GM12878 (cell line): ENCODE data around the gene UBASH3A. TPM values are rescaled to one million over a fixed set of nuclear protein-coding genes. Genes with fewer than 3 reads are reported as not detected.

Source experiments
- ATAC-seq: fragments of 200-7000 bp; cut with Tn5 transposase; 3 replicates; pipeline ENCODE4 v1.9.1; 2020; ENCODE audit warnings: mild to moderate bottlenecking, moderate library complexity
- BruUV-seq: library from RNA; stranded (reverse); fragments of 400-500 nt; replicated peaks from 2 replicates; lab custom pipeline; 2021; lab: Mats Ljungman, UMichigan
- CTCF ChIA-PET: fragments of 300-600 bp; sonication (Branson Sonifier 250); formaldehyde crosslinking; extraction: SDS; loops from one replicate; lab custom pipeline; 2021; ENCODE audit warnings: inconsistent platforms; lab: Yijun Ruan, JAX
- POLR2A ChIA-PET: fragments of 350-600 bp; formaldehyde crosslinking; extraction: SDS; loops from one replicate; lab custom pipeline; 2021; ENCODE audit warnings: inconsistent platforms; lab: Charles Lee
- RAD21 ChIA-PET: fragments of 300-600 bp; sonication (Branson Sonifier 250); formaldehyde crosslinking; loops from one replicate; lab custom pipeline; 2023; ENCODE audit warnings: antibody characterized with exemption; ENCODE audit not compliant: unreplicated experiment; lab: Charles Lee
- SMC1A ChIA-PET: fragments of 300-600 bp; sonication (Branson Sonifier 250); formaldehyde crosslinking; loops from one replicate; lab custom pipeline; 2023; ENCODE audit not compliant: unreplicated experiment, uncharacterized antibody; lab: Charles Lee
- DNase-seq: peaks from one replicate; pipeline ENCODE4 v3.0.0-alpha.2; 2011; ENCODE audit warnings: low read depth, low spot score
- FAIRE-seq: peaks from 3 replicates; lab custom pipeline; 2011; peaks lifted over from hg19 to GRCh38; lab: Jason Lieb, UNC
- H2AFZ ChIP-seq: 2 replicates; pipeline ENCODE4 v1.6.0; 2011; ENCODE audit warnings: low read depth, low read length, control low read depth; ENCODE audit not compliant: control insufficient read depth
- H3K27ac ChIP-seq: 2 replicates; pipeline ENCODE4 v1.5.1; 2011; ENCODE audit warnings: control low read depth; ENCODE audit not compliant: control insufficient read depth, insufficient read depth
- H3K27me3 ChIP-seq, 2 experiments: replicated peaks in 1 of 2; 2 replicates each; pipeline versions ENCODE4 v1.6.0 to v1.6.1; 2011; ENCODE audit warnings: low read length in 1 of 2; ENCODE audit not compliant: control insufficient read depth in 2 of 2, insufficient read depth in 2 of 2
- H3K36me3 ChIP-seq, 2 experiments: 2 replicates each; pipeline ENCODE4 v1.5.1; 2011; ENCODE audit warnings: low read length in 1 of 2; ENCODE audit not compliant: control insufficient read depth in 2 of 2, insufficient read depth in 2 of 2
- H3K4me1 ChIP-seq: 2 replicates; pipeline ENCODE4 v1.6.1; 2011; ENCODE audit warnings: mild to moderate bottlenecking, low read length, moderate library complexity, mixed read lengths; ENCODE audit not compliant: control insufficient read depth, insufficient read depth
- H3K4me2 ChIP-seq: 2 replicates; pipeline ENCODE4 v1.6.0; 2011; ENCODE audit warnings: control low read depth; ENCODE audit not compliant: control insufficient read depth, insufficient read depth
- H3K4me3 ChIP-seq: fragments of 200-600 bp; sonication (generic); 2 replicates; pipeline ENCODE4 v1.5.1; 2016
- H3K79me2 ChIP-seq: 2 replicates; pipeline ENCODE4 v1.6.0; 2011; ENCODE audit warnings: low read length; ENCODE audit not compliant: control insufficient read depth, insufficient read depth
- H3K9ac ChIP-seq: 2 replicates; pipeline ENCODE4 v1.8.0; 2011; ENCODE audit warnings: low read length, control low read depth, mixed read lengths; ENCODE audit not compliant: control insufficient read depth, insufficient read depth
- H3K9me3 ChIP-seq: replicated peaks from 3 replicates; pipeline ENCODE4 v1.5.1; 2011; ENCODE audit warnings: mild to moderate bottlenecking, low read length; ENCODE audit not compliant: control insufficient read depth, insufficient read depth
- H4K20me1 ChIP-seq: 2 replicates; pipeline ENCODE4 v1.6.0; 2011; ENCODE audit not compliant: control insufficient read depth, insufficient read depth
- BHLHE40 ChIP-seq, 2 experiments: fragments of 450-650 bp in 1 of 2; IDR thresholded peaks; 2 replicates each; pipeline ENCODE4 v1.6.1; 2011 to 2017; ENCODE audit warnings: low read depth in 2 of 2, borderline replicate concordance in 1 of 2, improper control_type of control experiment in 1 of 2, low read length in 1 of 2, mild to moderate bottlenecking in 1 of 2
- CREM ChIP-seq: IDR thresholded peaks from 2 replicates; pipeline ENCODE4 v1.6.1; 2014; ENCODE audit warnings: antibody characterized with exemption, low read depth
- EED ChIP-seq: sonication (generic); IDR thresholded peaks from 2 replicates; pipeline ENCODE4 v1.6.1; 2016; ENCODE audit warnings: antibody characterized with exemption, low read depth
- HCFC1 ChIP-seq: fragments of 150-350 bp; IDR thresholded peaks from 2 replicates; pipeline ENCODE4 v1.6.1; 2014; ENCODE audit warnings: low read length
- IKZF1 ChIP-seq: fragments of 450-650 bp; conservative IDR thresholded peaks from 2 replicates; pipeline ENCODE4 v1.6.1; 2017; ENCODE audit warnings: antibody characterized with exemption, mild to moderate bottlenecking
- IRF4 ChIP-seq: IDR thresholded peaks from 2 replicates; pipeline ENCODE4 v1.6.1; 2011; ENCODE audit warnings: low read depth, low read length
- JUNB ChIP-seq: IDR thresholded peaks from 2 replicates; pipeline ENCODE4 v1.6.1; 2016; ENCODE audit warnings: antibody characterized with exemption, mild to moderate bottlenecking
- NR2F1 ChIP-seq: fragments of 450-650 bp; conservative IDR thresholded peaks from 2 replicates; pipeline ENCODE4 v1.6.1; 2017; ENCODE audit warnings: mild to moderate bottlenecking
- PAX5 ChIP-seq: IDR thresholded peaks from 2 replicates; pipeline ENCODE4 v1.6.1; 2011; ENCODE audit warnings: low read depth, low read length, borderline replicate concordance
- PML ChIP-seq: IDR thresholded peaks from 2 replicates; pipeline ENCODE4 v1.6.1; 2012; ENCODE audit warnings: low read length, inconsistent platforms
- RUNX3 ChIP-seq: IDR thresholded peaks from 2 replicates; pipeline ENCODE4 v1.6.1; 2012; ENCODE audit warnings: low read length, inconsistent platforms
- YY1 ChIP-seq: IDR thresholded peaks from 2 replicates; pipeline ENCODE4 v1.6.1; 2011; ENCODE audit warnings: low read depth, mild to moderate bottlenecking, low read length
- WGBS: methylation state at CpG from one replicate; pipeline ENCODE4 v1.1.6; 2016; ENCODE audit warnings: low lambda C conversion rate; ENCODE audit not compliant: insufficient replicate concordance, insufficient coverage; ENCODE audit errors: missing lambda C conversion rate; 5-methylcytosine and 5-hydroxymethylcytosine counted together
- in situ Hi-C: fragments of 300-500 bp; cut with MboI; formaldehyde crosslinking; loops from 9 replicates; pipeline ENCODE4 v1.14.3; 2018; ENCODE audit warnings: mixed read lengths
- intact Hi-C: fragments of 100-400 bp; cut with micrococcal nuclease; formaldehyde crosslinking; loops from one replicate; pipeline ENCODE4 v1.14.2; 2022; ENCODE audit not compliant: unreplicated experiment
- polyA plus RNA-seq, 11 experiments: library from polyadenylated mRNA; depleted of rRNA in 4 of 11; unstranded in 6 of 11; stranded (reverse) in 5 of 11; fragments of >200 nt; fragmentation: Nextera tagmentation in 4 of 11; fragmentation: Illumina TruSeq in 1 of 11; extraction: Ambion mirVana in 4 of 11; extraction: Trizol in 1 of 11; gene quantifications; 1 replicate in 1 of 11; 2 replicates in 10 of 11; pipeline versions ENCODE4 v1.2.1 to v1.2.3, GENCODE V29; 2011 to 2016; ENCODE audit warnings: inconsistent platforms in 2 of 11, missing spikeins in 2 of 11, low read depth in 1 of 11
- total RNA-seq, 4 experiments: library from RNA; depleted of rRNA in 3 of 4; stranded (reverse); fragments of >200 nt in 3 of 4; fragmentation: Illumina TruSeq in 1 of 4; extraction: Trizol in 1 of 4; gene quantifications; 2 replicates each; pipeline versions ENCODE4 v1.2.1 to v1.2.3, GENCODE V29; 2013 to 2021
- TF ChIP-seq, protein P1 (sequence below): IDR thresholded peaks from 2 replicates; pipeline ENCODE4 v1.6.1; 2012; ENCODE audit warnings: low read length, inconsistent platforms
- TF ChIP-seq, protein P2 (sequence below): fragments of 450-650 bp; formaldehyde crosslinking; IDR thresholded peaks from 2 replicates; pipeline ENCODE4 v1.4.0; 2022; ENCODE audit warnings: mild to moderate bottlenecking, moderate library complexity
- TF ChIP-seq, protein P3 (sequence below): fragments of 450-650 bp; IDR thresholded peaks from 2 replicates; pipeline ENCODE4 v1.6.1; 2018; ENCODE audit warnings: borderline replicate concordance, mild to moderate bottlenecking; ENCODE audit not compliant: partially characterized antibody
- TF ChIP-seq, protein P4 (sequence below): fragments of 450-650 bp; IDR thresholded peaks from 2 replicates; pipeline ENCODE4 v1.6.1; 2016; ENCODE audit warnings: mild to moderate bottlenecking

The UBASH3A gene
- total and polyA plus RNA-seq, 10 of the 15 experiments (the other 5 are each of a cell fraction or from before 2014, with no cell fraction given) = 0.04 to 0.39 (median 0.23) TPM; not detected in 1

- Histone ChIP-seq H3K4me3 (no peak within 1 kb of the TSS), H3K4me2 (no peak within 1 kb of the TSS), H3K36me3 (no peaks in the 10 kb centered on the region), H4K20me1 (no peaks in the 10 kb centered on the region), H3K9me3 (no peaks in the 10 kb centered on the region), H3K4me1 (peaks cover 17% of the 10 kb centered on the region), H3K27me3 (no peaks in the 10 kb centered on the region; a peak in 1 of 4 replicates), H2AFZ (no peak within 1 kb of the TSS), H3K79me2 (no peaks in the 10 kb centered on the region), H3K27ac (no peak within 1 kb of the TSS), H3K9ac (no peak within 1 kb of the TSS)
- no peak for FAIRE-seq
- in situ Hi-C loops (no loop called here), intact Hi-C loops (no loop called here)
- 54% methylated on average over 19 of the region's 19 CpGs for WGBS
- ChIA-PET POLR2A (no interaction called here), SMC1A (interaction anchor here (1.1 to 1.9 kb wide), 3 partner anchors 9 to 35 kb away, joined by 4 to 7 read pairs (median 5); no protein-coding TSS in a partner anchor), RAD21 (interaction anchor here (0.7 to 1.4 kb wide), 4 partner anchors 12 to 55 kb away, joined by 3 to 5 read pairs (median 4); no protein-coding TSS in a partner anchor), CTCF (interaction anchor here (1.2 to 1.7 kb wide), 3 partner anchors 55 to 221 kb away, joined by 6 to 8 read pairs (median 7); no protein-coding TSS in a partner anchor)
- BruUV-seq = no TSS peak
- peak; percentile 67 for ATAC-seq
- DNase-seq = no peak
- TF ChIP-seq, protein P1, sequence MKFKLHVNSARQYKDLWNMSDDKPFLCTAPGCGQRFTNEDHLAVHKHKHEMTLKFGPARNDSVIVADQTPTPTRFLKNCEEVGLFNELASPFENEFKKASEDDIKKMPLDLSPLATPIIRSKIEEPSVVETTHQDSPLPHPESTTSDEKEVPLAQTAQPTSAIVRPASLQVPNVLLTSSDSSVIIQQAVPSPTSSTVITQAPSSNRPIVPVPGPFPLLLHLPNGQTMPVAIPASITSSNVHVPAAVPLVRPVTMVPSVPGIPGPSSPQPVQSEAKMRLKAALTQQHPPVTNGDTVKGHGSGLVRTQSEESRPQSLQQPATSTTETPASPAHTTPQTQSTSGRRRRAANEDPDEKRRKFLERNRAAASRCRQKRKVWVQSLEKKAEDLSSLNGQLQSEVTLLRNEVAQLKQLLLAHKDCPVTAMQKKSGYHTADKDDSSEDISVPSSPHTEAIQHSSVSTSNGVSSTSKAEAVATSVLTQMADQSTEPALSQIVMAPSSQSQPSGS = no peak
- TF ChIP-seq YY1 (no peak), BHLHE40 (IDR thresholded peaks at IDR 0.05; ENCODE audit: borderline replicate concordance in 1 of 2, low read depth in 2 of 2, low read length in 1 of 2) (no peak), NR2F1 (0 out of 2 replicates have a peak, but pooled peaks have one; percentile 28), PAX5 (0 out of 2 replicates have a peak, but pooled peaks have one; percentile 40), RUNX3 (peak; percentile 21; the same call in 1 of the 2 replicates), HCFC1 (no peak), EED (peak; percentile 84), IRF4 (0 out of 2 replicates have a peak, but pooled peaks have one; percentile 41), JUNB (peak; percentile 59), CREM (peak; percentile 15; the same call in 1 of the 2 replicates), IKZF1 (peak; percentile 34; the same call in 1 of the 2 replicates), PML (no peak)
- TF ChIP-seq, protein P2, sequence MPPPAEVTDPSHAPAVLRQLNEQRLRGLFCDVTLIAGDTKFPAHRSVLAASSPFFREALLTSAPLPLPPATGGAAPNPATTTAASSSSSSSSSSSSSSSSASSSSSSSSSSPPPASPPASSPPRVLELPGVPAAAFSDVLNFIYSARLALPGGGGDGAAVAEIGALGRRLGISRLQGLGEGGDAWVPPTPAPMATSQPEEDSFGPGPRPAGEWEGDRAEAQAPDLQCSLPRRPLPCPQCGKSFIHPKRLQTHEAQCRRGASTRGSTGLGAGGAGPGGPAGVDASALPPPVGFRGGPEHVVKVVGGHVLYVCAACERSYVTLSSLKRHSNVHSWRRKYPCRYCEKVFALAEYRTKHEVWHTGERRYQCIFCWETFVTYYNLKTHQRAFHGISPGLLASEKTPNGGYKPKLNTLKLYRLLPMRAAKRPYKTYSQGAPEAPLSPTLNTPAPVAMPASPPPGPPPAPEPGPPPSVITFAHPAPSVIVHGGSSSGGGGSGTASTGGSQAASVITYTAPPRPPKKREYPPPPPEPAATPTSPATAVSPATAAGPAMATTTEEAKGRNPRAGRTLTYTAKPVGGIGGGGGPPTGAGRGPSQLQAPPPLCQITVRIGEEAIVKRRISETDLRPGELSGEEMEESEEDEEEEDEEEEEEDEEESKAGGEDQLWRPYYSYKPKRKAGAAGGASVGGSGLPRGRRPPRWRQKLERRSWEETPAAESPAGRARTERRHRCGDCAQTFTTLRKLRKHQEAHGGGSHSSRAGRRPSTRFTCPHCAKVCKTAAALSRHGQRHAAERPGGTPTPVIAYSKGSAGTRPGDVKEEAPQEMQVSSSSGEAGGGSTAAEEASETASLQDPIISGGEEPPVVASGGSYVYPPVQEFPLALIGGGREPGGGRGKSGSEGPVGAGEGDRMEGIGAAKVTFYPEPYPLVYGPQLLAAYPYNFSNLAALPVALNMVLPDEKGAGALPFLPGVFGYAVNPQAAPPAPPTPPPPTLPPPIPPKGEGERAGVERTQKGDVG (CRISPR knock-in tag) = no peak
- TF ChIP-seq, protein P3, sequence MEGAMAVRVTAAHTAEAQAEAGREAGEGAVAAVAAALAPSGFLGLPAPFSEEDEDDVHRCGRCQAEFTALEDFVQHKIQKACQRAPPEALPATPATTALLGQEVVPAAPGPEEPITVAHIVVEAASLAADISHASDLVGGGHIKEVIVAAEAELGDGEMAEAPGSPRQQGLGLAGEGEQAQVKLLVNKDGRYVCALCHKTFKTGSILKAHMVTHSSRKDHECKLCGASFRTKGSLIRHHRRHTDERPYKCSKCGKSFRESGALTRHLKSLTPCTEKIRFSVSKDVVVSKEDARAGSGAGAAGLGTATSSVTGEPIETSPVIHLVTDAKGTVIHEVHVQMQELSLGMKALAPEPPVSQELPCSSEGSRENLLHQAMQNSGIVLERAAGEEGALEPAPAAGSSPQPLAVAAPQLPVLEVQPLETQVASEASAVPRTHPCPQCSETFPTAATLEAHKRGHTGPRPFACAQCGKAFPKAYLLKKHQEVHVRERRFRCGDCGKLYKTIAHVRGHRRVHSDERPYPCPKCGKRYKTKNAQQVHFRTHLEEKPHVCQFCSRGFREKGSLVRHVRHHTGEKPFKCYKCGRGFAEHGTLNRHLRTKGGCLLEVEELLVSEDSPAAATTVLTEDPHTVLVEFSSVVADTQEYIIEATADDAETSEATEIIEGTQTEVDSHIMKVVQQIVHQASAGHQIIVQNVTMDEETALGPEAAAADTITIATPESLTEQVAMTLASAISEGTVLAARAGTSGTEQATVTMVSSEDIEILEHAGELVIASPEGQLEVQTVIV = no peak
- TF ChIP-seq, protein P4, sequence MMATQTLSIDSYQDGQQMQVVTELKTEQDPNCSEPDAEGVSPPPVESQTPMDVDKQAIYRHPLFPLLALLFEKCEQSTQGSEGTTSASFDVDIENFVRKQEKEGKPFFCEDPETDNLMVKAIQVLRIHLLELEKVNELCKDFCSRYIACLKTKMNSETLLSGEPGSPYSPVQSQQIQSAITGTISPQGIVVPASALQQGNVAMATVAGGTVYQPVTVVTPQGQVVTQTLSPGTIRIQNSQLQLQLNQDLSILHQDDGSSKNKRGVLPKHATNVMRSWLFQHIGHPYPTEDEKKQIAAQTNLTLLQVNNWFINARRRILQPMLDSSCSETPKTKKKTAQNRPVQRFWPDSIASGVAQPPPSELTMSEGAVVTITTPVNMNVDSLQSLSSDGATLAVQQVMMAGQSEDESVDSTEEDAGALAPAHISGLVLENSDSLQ = no peak
Measured at GRCh38 chr21:42366292-42367010, 37.3 kb upstream of the UBASH3A start, which contains the start of gene TFF1. Gene TFF1 (minus strand): TSS chr21:42366535. CDS start chr21:42366495, 40 bp downstream.
